Activated naive CD8-positive, alpha-beta T cell treated with anti-CD3 and anti-CD28 coated beads, Interleukin-2, amount 50 U/mL, for 16 hours (primary cell): Measurements from ENCODE around the gene ZNF549.

Source experiments
- DNase-seq: peaks from one replicate; pipeline ENCODE4 v3.0.0-alpha.2; 2020; ENCODE audit warnings: low read depth, low spot score

Gene ZNF549

DNA sequence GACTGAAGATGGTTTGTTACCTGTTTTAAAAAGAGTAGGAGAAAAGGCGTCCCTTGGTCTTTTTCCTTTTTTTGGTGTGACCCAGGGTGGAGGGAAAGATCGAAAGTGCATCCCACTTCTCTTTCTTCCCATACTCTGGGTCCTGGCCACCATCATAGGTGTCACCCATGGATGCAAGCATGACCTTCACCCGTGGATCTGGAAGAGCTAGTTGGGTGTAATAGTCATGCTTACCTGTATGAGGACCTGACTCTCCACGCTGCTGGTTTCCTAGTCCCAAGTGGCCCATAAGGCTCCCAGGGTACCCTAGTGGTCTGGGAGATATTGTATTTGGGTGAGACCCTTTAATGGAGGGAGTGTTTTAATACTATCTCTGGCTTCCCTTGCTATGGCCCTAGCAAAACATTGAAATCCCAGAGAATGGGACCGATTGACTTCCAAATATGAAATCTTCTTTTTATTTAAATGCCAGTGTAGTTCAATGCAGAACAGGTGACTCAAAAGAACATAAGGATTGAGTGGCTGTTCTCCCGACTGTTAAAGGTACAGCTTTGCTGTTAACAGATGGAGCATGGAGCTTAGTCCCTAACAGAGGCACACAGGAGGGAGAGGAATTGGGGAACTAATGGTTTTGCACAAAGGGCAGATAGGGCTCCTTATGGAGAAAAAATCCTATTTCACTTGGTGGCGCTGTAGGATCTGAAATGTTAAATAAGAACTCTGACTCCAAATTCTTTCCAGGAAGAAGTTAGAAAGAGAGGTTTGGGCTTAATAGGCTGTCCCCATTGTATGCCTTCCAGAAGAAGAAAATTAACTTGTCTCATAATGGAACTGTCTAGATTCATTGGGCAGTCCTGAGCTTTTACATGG, 39.5 kb downstream of the ZNF549 start:
- no peak for DNase-seq

DNA sequence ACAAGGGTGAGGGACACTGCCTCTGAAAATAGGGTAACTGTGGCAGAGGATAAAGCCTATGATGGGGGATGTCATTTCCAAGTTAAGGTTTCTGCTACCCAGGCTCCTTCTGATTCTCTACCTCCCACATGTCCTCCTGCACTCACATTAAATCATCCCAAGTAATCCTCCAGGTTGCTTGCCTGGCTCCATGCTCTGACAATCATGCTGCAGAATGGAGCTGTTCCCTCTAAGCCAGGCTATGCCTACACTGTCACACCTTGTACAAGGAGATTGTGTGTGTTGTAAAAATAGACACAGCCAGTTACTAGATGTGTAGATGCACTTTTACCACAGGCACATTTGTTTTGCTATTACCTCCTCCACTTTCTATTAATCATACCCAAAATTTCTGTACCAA, 43.6 kb downstream of the ZNF549 start:
- DNase-seq, result no peak

DNA sequence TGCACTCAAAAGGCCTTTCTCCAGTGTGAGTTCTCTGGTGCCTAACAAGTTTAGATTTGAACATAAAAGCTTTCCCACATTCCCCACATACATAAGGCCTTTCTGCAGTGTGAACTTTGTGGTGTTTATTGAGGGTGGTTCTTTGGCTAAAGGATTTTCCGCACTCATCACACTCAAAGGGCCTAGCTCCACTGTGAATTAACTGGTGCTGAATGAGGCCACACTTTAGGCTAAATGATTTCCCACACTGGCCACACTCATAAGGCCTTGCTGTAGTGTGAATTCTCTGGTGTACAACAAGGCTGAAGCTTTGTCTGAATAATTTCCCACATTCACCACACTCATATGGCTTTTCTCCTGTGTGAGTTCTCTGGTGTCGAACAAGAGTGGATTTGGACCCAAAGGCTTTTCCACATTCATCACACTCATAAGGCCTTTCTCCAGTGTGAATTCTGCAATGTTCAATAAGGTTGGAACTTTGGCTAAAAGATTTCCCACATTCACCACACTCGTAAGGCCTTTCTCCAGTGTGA, 45.3 kb downstream of the ZNF549 start:
- no peak for DNase-seq

- no peak for DNase-seq
These were observed 49.5 kb downstream of the ZNF549 start for GRCh38 chr19:57576661-57577060.

- peak; percentile 93 for DNase-seq
These were observed 51.5 kb downstream of the ZNF549 start, which contains the start of gene ZNF416 for GRCh38 chr19:57578487-57579205. Gene ZNF416, minus strand, starts transcription at chr19:57578911. Its CDS starts 207 bp downstream, at chr19:57578704.

GRCh38 chr19:57583104-57583520, 56.0 kb downstream of the ZNF549 start:
- no peak for DNase-seq

GRCh38 chr19:57583521-57584416, 56.6 kb downstream of the ZNF549 start, which contains the start of gene ZIK1:
Gene ZIK1, plus strand, starts transcription at chr19:57584145. Its CDS starts 212 bp downstream, at chr19:57584357.
- DNase-seq, result peak; percentile 76

- DNase-seq, result no peak
These were observed 60.4 kb downstream of the ZNF549 start for GRCh38 chr19:57587529-57587928.

DNA sequence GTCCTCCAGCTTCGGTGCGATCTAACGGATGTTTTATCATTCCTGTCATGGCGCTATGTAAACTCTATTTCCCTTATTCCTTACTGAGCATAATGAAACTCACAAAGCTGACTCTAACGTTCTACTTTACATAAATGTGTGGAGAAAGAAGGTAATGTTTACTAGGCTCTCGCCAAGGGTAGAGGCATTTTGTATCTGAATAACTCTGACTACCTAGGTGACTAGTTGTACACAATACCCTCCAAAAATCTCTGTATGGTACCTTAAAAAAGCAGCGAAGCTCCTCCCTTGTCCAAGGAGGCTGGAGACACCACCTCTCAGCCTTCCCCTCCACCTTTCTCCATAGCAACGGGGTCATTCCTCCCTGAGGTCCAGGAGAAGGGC, 72.2 kb downstream of the ZNF549 start:
- DNase-seq, result no peak

- DNase-seq, result peak; percentile 79
These were observed 72.7 kb downstream of the ZNF549 start, which contains the start of gene ZNF530 for GRCh38 chr19:57599761-57600383. Gene ZNF530, plus strand, starts transcription at chr19:57599885. Its CDS starts 4,461 bp downstream, at chr19:57604346.

GRCh38 chr19:57606931-57607330, 79.8 kb downstream of the ZNF549 start:
- DNase-seq, result no peak
